CD4-positive, alpha-beta T cell treated with Interferon gamma for 1 hour (primary cell): ENCODE results near the gene MAST2.
"Not testable (repeated sequence)": the region's sequence is repeated elsewhere in the genome, so short reads cannot be mapped to it uniquely, and the experiment has no call there.

ENCODE experiments used
- DNase-seq: peaks from one replicate; pipeline ENCODE4 v3.0.0-alpha.2; 2020

MAST2 gene

GRCh38 chr1:45908611-45909140 lies 105.3 kb downstream of the MAST2 start:
- DNase-seq, result no peak

- no peak for DNase-seq
Observed at GRCh38 chr1:45911634-45912033, 108.2 kb downstream of the MAST2 start.

- DNase-seq, result no peak
Observed at GRCh38 chr1:45913183-45913683, 109.8 kb downstream of the MAST2 start.

GRCh38 chr1:45913731-45914501 lies 110.5 kb downstream of the MAST2 start:
- DNase-seq, result no peak

- DNase-seq, result no peak
Observed at GRCh38 chr1:45914836-45915235, 111.4 kb downstream of the MAST2 start.

- DNase-seq, result no peak
Observed at GRCh38 chr1:45922374-45922773, 119.0 kb downstream of the MAST2 start.

- no peak for DNase-seq
Observed at GRCh38 chr1:45922813-45923212, 119.4 kb downstream of the MAST2 start.

- DNase-seq, result no peak
Observed at GRCh38 chr1:45923343-45923742, 119.9 kb downstream of the MAST2 start.

- DNase-seq, result no peak
Observed at GRCh38 chr1:45924736-45925135, 121.3 kb downstream of the MAST2 start.

- no peak for DNase-seq
Observed at GRCh38 chr1:45925728-45926287, 122.4 kb downstream of the MAST2 start.

- DNase-seq, result no peak
Observed at GRCh38 chr1:45926330-45926729, 122.9 kb downstream of the MAST2 start.

- DNase-seq, result not testable (repeated sequence)
Observed at GRCh38 chr1:45927231-45927915, 124.0 kb downstream of the MAST2 start.

GRCh38 chr1:45928486-45929205 lies 125.2 kb downstream of the MAST2 start:
- no peak for DNase-seq

GRCh38 chr1:45929257-45929687 lies 125.9 kb downstream of the MAST2 start:
- DNase-seq, result no peak

- no peak for DNase-seq
Observed at GRCh38 chr1:45930258-45931150, 127.1 kb downstream of the MAST2 start.

- not testable (repeated sequence) for DNase-seq
Observed at GRCh38 chr1:45932205-45932604, 128.8 kb downstream of the MAST2 start.

GRCh38 chr1:45934947-45935346 lies 131.5 kb downstream of the MAST2 start:
- DNase-seq, result no peak

- DNase-seq, result no peak
Observed at GRCh38 chr1:45938029-45938428, 134.6 kb downstream of the MAST2 start.

- DNase-seq, result no peak
Observed at GRCh38 chr1:45942411-45942810, 139.0 kb downstream of the MAST2 start.

GRCh38 chr1:45943185-45943584 lies 139.8 kb downstream of the MAST2 start:
- DNase-seq, result no peak

GRCh38 chr1:45945426-45945825 lies 142.0 kb downstream of the MAST2 start:
- DNase-seq, result no peak

- DNase-seq, result not testable (repeated sequence)
Observed at GRCh38 chr1:45949462-45949861, 146.1 kb downstream of the MAST2 start.
